Activated CD8-positive, alpha-beta memory T cell treated with anti-CD3 and anti-CD28 coated beads, Interleukin-2, amount 50 U/mL, for 24 hours (primary cell): ENCODE results near the gene TNIP2.

Experiments used
- DNase-seq: peaks from one replicate; pipeline ENCODE4 v3.0.0-alpha.2; 2020; ENCODE audit errors: extremely low read depth

Gene TNIP2

GRCh38 chr4:2716236-2716635, 39.9 kb downstream of the TNIP2 start:
- no peak for DNase-seq

- DNase-seq = no peak
Observed at GRCh38 chr4:2715426-2715825, 40.7 kb downstream of the TNIP2 start.

GRCh38 chr4:2714918-2715317, 41.2 kb downstream of the TNIP2 start:
- no peak for DNase-seq

- DNase-seq = no peak
Observed at GRCh38 chr4:2714061-2714770, 41.9 kb downstream of the TNIP2 start.

GRCh38 chr4:2713337-2713736, 42.8 kb downstream of the TNIP2 start:
- DNase-seq = no peak

- no peak for DNase-seq
Observed at GRCh38 chr4:2712261-2712842, 43.8 kb downstream of the TNIP2 start.

GRCh38 chr4:2702770-2703169, 53.4 kb downstream of the TNIP2 start:
- no peak for DNase-seq

GRCh38 chr4:2702361-2702760, 53.8 kb downstream of the TNIP2 start:
- DNase-seq = no peak

GRCh38 chr4:2700031-2700430, 56.1 kb downstream of the TNIP2 start:
- no peak for DNase-seq

- DNase-seq = no peak
Observed at GRCh38 chr4:2699534-2699933, 56.6 kb downstream of the TNIP2 start.

- DNase-seq = no peak
Observed at GRCh38 chr4:2698951-2699505, 57.1 kb downstream of the TNIP2 start.

- no peak for DNase-seq
Observed at GRCh38 chr4:2698504-2698903, 57.6 kb downstream of the TNIP2 start.

- no peak for DNase-seq
Observed at GRCh38 chr4:2697995-2698414, 58.1 kb downstream of the TNIP2 start.

GRCh38 chr4:2696423-2696822, 59.7 kb downstream of the TNIP2 start:
- DNase-seq = no peak

GRCh38 chr4:2695346-2696060, 60.6 kb downstream of the TNIP2 start:
- DNase-seq = no peak

GRCh38 chr4:2694691-2695090, 61.4 kb downstream of the TNIP2 start:
- no peak for DNase-seq

GRCh38 chr4:2691952-2692435, 64.1 kb downstream of the TNIP2 start:
- no peak for DNase-seq
